HCT116 (cell line): ENCODE data around the gene AUTS2. TPM values are rescaled to one million over a fixed set of nuclear protein-coding genes. Genes with fewer than 3 reads are reported as not detected.
"Not testable (repeated sequence)": the region's sequence is repeated elsewhere in the genome, so short reads cannot be mapped to it uniquely, and the experiment has no call there.

ENCODE experiments used
- ATAC-seq: fragments of 200-7000 bp; cut with Tn5 transposase; 2 replicates; pipeline ENCODE4 v1.9.1; 2020; ENCODE audit warnings: mild to moderate bottlenecking, moderate library complexity
- BruUV-seq: library from RNA; stranded (reverse); fragments of 400-500 nt; replicated peaks from 2 replicates; lab custom pipeline; 2021; lab: Mats Ljungman, UMichigan
- CTCF ChIA-PET: fragments of 300-600 bp; sonication (Branson Sonifier 250); formaldehyde crosslinking; loops from one replicate; lab custom pipeline; 2021; ENCODE audit warnings: antibody characterized with exemption; lab: Charles Lee
- POLR2A ChIA-PET: fragments of 300-600, 350-600 bp; sonication (Branson Sonifier 250); formaldehyde crosslinking; loops from one replicate; lab custom pipeline; 2021; ENCODE audit warnings: antibody characterized with exemption; lab: Charles Lee
- RAD21 ChIA-PET, 2 experiments: fragments of 300-600 bp; sonication (Branson Sonifier 250); formaldehyde crosslinking; loops; one replicate each; lab custom pipeline; 2023; ENCODE audit warnings: low total read pairs in 2 of 2; ENCODE audit not compliant: uncharacterized antibody in 2 of 2, unreplicated experiment in 2 of 2, low non-redundant PET in 1 of 2; lab: Charles Lee
- DNase-seq: peaks from one replicate; pipeline ENCODE4 v3.0.0-alpha.2; 2010; ENCODE audit warnings: low read depth, low spot score
- H2AFZ ChIP-seq: fragments of 200-600 bp; shearing (Covaris generic), sonication (generic); 2 replicates; pipeline ENCODE4 v1.6.1; 2017; ENCODE audit warnings: low read depth, mixed run types, mixed read lengths, antibody characterized with exemption, low read length; ENCODE audit not compliant: poor library complexity, severe bottlenecking
- H3K27ac ChIP-seq: 2 replicates; pipeline ENCODE4 v1.5.1; 2012; ENCODE audit warnings: low read depth, low read length
- H3K27me3 ChIP-seq: fragments of 200-600 bp; sonication (generic); 2 replicates; pipeline ENCODE4 v1.6.1; 2016; ENCODE audit warnings: mixed run types, low read length, mixed read lengths; ENCODE audit not compliant: insufficient read depth
- H3K36me3 ChIP-seq, 2 experiments: fragments of 200-500 bp in 1 of 2; fragments of 200-600 bp in 1 of 2; sonication (Bioruptor generic) in 1 of 2; sonication (generic) in 1 of 2; 2 replicates each; pipeline versions ENCODE4 v1.5.1 to v1.6.1; 2014 to 2016; ENCODE audit warnings: low read length in 2 of 2, inconsistent platforms in 1 of 2, mixed read lengths in 1 of 2, mixed run types in 1 of 2; ENCODE audit not compliant: insufficient read depth in 2 of 2, control insufficient read depth in 1 of 2
- H3K4me1 ChIP-seq, 2 experiments: fragments of 200-600 bp in 1 of 2; sonication (generic) in 1 of 2; 2 replicates each; pipeline versions ENCODE4 v1.5.1 to v1.6.1; 2012 to 2017; ENCODE audit warnings: low read length in 2 of 2, inconsistent platforms in 1 of 2, mild to moderate bottlenecking in 1 of 2, mixed read lengths in 1 of 2, mixed run types in 1 of 2, moderate library complexity in 1 of 2; ENCODE audit not compliant: insufficient read depth in 2 of 2, control insufficient read depth in 1 of 2
- H3K4me2 ChIP-seq: fragments of 200-600 bp; sonication (generic); 2 replicates; pipeline ENCODE4 v1.6.1; 2017; ENCODE audit warnings: mixed run types, low read length, mixed read lengths
- H3K4me3 ChIP-seq, 2 experiments: fragments of 200-600 bp in 1 of 2; sonication (generic) in 1 of 2; replicated peaks in 1 of 2; 2 replicates each; pipeline ENCODE4 v1.5.1; 2011 to 2016; ENCODE audit warnings: low read length in 2 of 2, control low read depth in 1 of 2, low read depth in 1 of 2, mild to moderate bottlenecking in 1 of 2, mixed read lengths in 1 of 2, mixed run types in 1 of 2
- H3K79me2 ChIP-seq: fragments of 200-600 bp; sonication (generic); 2 replicates; pipeline ENCODE4 v1.6.1; 2017; ENCODE audit warnings: mild to moderate bottlenecking, mixed run types, low read length, moderate library complexity, mixed read lengths; ENCODE audit not compliant: insufficient read depth
- H3K9ac ChIP-seq: fragments of 200-600 bp; sonication (generic); 2 replicates; pipeline ENCODE4 v1.6.1; 2016; ENCODE audit warnings: low read length, mixed read lengths
- H3K9me2 ChIP-seq: fragments of 200-600 bp; sonication (generic), shearing (Covaris generic); 2 replicates; pipeline ENCODE4 v1.6.1; 2017; ENCODE audit warnings: mixed run types, mild to moderate bottlenecking, moderate library complexity; ENCODE audit not compliant: insufficient read depth
- H3K9me3 ChIP-seq, 2 experiments: fragments of 200-500 bp in 1 of 2; fragments of 200-600 bp in 1 of 2; sonication (Bioruptor generic) in 1 of 2; sonication (generic) in 1 of 2; 2 replicates each; pipeline ENCODE4 v1.6.1; 2014 to 2017; ENCODE audit warnings: low read length in 2 of 2, mixed read lengths in 2 of 2, inconsistent platforms in 1 of 2, low read depth in 1 of 2, mild to moderate bottlenecking in 1 of 2, mixed run types in 1 of 2, moderate library complexity in 1 of 2; ENCODE audit not compliant: control insufficient read depth in 1 of 2, insufficient read depth in 1 of 2
- H4K20me1 ChIP-seq: fragments of 200-600 bp; sonication (generic), shearing (Covaris generic); 2 replicates; pipeline ENCODE4 v1.6.1; 2017; ENCODE audit warnings: mixed run types, mild to moderate bottlenecking, moderate library complexity; ENCODE audit not compliant: insufficient read depth
- CEBPB ChIP-seq: IDR thresholded peaks from 2 replicates; pipeline ENCODE4 v1.6.1; 2012; ENCODE audit warnings: low read depth
- EZH2 ChIP-seq: fragments of 200-600 bp; sonication (generic); IDR thresholded peaks from 2 replicates; pipeline ENCODE4 v1.6.1; 2017; ENCODE audit warnings: antibody characterized with exemption, mixed run types
- RAD21 ChIP-seq: IDR thresholded peaks from 2 replicates; pipeline ENCODE4 v1.6.1; 2012; ENCODE audit warnings: low read depth, mild to moderate bottlenecking
- intact Hi-C: fragments of 100-400 bp; cut with micrococcal nuclease; formaldehyde crosslinking; loops from 2 replicates; pipeline ENCODE4 v1.10.0; 2022
- total RNA-seq: library from RNA; stranded (reverse); gene quantifications from one replicate; pipeline ENCODE4 v1.2.1, GENCODE V29; 2021; ENCODE audit not compliant: unreplicated experiment
- TF ChIP-seq, protein P1 (sequence below), 3 experiments: fragments of 200-600 bp in 1 of 3; sonication (generic) in 1 of 3; IDR thresholded peaks in 2 of 3; conservative IDR thresholded peaks in 1 of 3; 2 replicates each; pipeline ENCODE4 v1.5.1; 2012 to 2017; ENCODE audit warnings: low read depth in 2 of 3, low read length in 2 of 3, antibody characterized with exemption in 1 of 3, borderline replicate concordance in 1 of 3, control low read depth in 1 of 3, mild to moderate bottlenecking in 1 of 3, mixed read lengths in 1 of 3, mixed run types in 1 of 3, moderate library complexity in 1 of 3; ENCODE audit not compliant: insufficient read depth in 1 of 3
- TF ChIP-seq, protein P2 (sequence below): IDR thresholded peaks from 2 replicates; pipeline ENCODE4 v1.6.1; 2012
- TF ChIP-seq, protein P3 (sequence below): IDR thresholded peaks from 2 replicates; pipeline ENCODE4 v1.6.1; 2012
- TF ChIP-seq, protein P4 (sequence below): IDR thresholded peaks from 2 replicates; pipeline ENCODE4 v1.6.1; 2012; ENCODE audit warnings: low read depth

The AUTS2 gene
- total RNA-seq, 1 experiment from 2014 or later, result 0.93 TPM

DNA sequence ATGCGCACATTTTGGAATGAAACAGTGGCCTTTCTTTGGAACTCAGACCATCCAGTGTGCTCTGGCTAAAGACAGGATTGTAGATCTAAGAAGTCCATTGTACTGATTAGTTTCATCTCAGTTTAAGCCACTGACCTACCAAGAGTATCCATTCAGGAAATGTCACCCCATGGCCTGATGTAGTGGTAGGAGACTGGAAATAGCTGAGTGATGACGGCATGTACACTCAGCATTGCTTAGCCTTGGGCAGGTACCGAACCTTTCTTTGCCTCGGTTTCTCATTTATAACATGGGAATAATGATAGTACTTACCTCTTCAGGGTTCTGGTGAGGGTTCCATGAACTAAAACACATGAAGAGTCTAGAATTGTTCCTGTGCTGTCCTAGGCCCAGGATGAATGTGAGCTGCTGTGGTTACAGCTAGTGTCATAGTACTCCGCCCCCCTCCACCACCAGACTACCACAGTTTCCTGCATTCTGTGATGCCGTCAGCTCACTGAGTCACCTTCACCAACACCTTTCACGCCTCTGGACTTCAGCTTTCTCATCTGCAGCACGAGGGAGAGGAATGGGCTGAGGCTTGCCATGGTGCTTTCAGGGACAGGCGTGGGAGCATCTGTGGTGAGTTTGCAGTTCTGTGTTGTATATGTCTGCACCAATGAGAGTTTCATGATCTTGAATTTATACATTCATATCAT lies 1049.7 kb downstream of the AUTS2 start (continued):
- TF ChIP-seq, protein P1, sequence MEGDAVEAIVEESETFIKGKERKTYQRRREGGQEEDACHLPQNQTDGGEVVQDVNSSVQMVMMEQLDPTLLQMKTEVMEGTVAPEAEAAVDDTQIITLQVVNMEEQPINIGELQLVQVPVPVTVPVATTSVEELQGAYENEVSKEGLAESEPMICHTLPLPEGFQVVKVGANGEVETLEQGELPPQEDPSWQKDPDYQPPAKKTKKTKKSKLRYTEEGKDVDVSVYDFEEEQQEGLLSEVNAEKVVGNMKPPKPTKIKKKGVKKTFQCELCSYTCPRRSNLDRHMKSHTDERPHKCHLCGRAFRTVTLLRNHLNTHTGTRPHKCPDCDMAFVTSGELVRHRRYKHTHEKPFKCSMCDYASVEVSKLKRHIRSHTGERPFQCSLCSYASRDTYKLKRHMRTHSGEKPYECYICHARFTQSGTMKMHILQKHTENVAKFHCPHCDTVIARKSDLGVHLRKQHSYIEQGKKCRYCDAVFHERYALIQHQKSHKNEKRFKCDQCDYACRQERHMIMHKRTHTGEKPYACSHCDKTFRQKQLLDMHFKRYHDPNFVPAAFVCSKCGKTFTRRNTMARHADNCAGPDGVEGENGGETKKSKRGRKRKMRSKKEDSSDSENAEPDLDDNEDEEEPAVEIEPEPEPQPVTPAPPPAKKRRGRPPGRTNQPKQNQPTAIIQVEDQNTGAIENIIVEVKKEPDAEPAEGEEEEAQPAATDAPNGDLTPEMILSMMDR (IDR thresholded peaks at IDR 0.05 in 2 of 3, conservative IDR thresholded peaks at IDR 0.05 in 1 of 3; ENCODE audit: borderline replicate concordance in 1 of 3, insufficient read depth in 1 of 3, low read depth in 2 of 3, low read length in 2 of 3), result no peak
- no peak for TF ChIP-seq RAD21
- TF ChIP-seq, protein P2, sequence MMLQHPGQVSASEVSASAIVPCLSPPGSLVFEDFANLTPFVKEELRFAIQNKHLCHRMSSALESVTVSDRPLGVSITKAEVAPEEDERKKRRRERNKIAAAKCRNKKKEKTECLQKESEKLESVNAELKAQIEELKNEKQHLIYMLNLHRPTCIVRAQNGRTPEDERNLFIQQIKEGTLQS, result no peak
- TF ChIP-seq, protein P3, sequence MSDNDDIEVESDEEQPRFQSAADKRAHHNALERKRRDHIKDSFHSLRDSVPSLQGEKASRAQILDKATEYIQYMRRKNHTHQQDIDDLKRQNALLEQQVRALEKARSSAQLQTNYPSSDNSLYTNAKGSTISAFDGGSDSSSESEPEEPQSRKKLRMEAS, result no peak
- TF ChIP-seq, protein P4, sequence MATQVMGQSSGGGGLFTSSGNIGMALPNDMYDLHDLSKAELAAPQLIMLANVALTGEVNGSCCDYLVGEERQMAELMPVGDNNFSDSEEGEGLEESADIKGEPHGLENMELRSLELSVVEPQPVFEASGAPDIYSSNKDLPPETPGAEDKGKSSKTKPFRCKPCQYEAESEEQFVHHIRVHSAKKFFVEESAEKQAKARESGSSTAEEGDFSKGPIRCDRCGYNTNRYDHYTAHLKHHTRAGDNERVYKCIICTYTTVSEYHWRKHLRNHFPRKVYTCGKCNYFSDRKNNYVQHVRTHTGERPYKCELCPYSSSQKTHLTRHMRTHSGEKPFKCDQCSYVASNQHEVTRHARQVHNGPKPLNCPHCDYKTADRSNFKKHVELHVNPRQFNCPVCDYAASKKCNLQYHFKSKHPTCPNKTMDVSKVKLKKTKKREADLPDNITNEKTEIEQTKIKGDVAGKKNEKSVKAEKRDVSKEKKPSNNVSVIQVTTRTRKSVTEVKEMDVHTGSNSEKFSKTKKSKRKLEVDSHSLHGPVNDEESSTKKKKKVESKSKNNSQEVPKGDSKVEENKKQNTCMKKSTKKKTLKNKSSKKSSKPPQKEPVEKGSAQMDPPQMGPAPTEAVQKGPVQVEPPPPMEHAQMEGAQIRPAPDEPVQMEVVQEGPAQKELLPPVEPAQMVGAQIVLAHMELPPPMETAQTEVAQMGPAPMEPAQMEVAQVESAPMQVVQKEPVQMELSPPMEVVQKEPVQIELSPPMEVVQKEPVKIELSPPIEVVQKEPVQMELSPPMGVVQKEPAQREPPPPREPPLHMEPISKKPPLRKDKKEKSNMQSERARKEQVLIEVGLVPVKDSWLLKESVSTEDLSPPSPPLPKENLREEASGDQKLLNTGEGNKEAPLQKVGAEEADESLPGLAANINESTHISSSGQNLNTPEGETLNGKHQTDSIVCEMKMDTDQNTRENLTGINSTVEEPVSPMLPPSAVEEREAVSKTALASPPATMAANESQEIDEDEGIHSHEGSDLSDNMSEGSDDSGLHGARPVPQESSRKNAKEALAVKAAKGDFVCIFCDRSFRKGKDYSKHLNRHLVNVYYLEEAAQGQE, result no peak
- TF ChIP-seq CEBPB, result no peak
- TF ChIP-seq EZH2, result no peak

DNA sequence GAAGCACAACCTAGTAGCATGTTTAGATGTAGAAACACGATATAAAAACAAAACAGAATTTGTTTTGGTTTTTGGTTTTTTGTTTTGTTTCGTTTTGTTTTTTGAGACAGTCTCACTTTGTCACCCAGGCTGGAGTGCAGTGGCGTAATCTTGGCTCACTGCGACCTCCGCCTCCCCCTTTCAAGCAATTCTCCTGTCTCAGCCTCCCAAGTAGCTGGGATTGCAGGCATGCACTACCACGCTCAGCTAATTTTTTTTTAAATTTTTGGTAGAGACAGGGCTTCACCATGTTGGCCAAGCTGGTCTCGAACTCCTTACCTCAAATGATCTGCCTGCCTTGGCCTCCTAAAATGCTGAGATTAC lies 1050.2 kb downstream of the AUTS2 start:
- H3K4me1 ChIP-seq, H3K27me3 ChIP-seq, BruUV-seq, H3K36me3 ChIP-seq, RAD21 ChIA-PET, H3K9ac ChIP-seq, CTCF ChIA-PET, ATAC-seq, H3K79me2 ChIP-seq, H3K4me2 ChIP-seq, H4K20me1 ChIP-seq, H2AFZ ChIP-seq, POLR2A ChIA-PET, DNase-seq, H3K4me3 ChIP-seq, intact Hi-C loops, H3K9me2 ChIP-seq, H3K27ac ChIP-seq: not testable (repeated sequence)
- peaks cover 14 to 29% of the 10 kb centered on the region in 2 experiments; a peak in 2 of 4 replicates for H3K9me3 ChIP-seq
